Activated T-cell treated with anti-CD3 and anti-CD28 coated beads, Interleukin-2, amount 50 U/mL, for 72 hours (primary cell): Measurements from ENCODE around the gene IRAK3. TPM values are rescaled to one million over a fixed set of nuclear protein-coding genes. Genes with fewer than 3 reads are reported as not detected.

Experiments used
- ATAC-seq, 2 donors: fragments of 150-1000 bp; cut with Tn5 transposase; replicated peaks in 1 of 2; 2 replicates each; pipeline ENCODE4 v1.10.0; 2021; ENCODE audit warnings: moderate library complexity in 2 of 2, mild to moderate bottlenecking in 1 of 2
- DNase-seq, 2 donors: peaks; one replicate each; pipeline ENCODE4 v3.0.0; 2021 to 2022; ENCODE audit warnings: mixed read lengths in 1 of 2
- H3K27ac Mint-ChIP-seq: one replicate; pipeline ENCODE4 v1.8.0; 2022; ENCODE audit warnings: mild to moderate bottlenecking, moderate library complexity, mixed read lengths
- H3K27me3 Mint-ChIP-seq: one replicate; pipeline ENCODE4 v1.8.0; 2022; ENCODE audit warnings: low read depth, mixed read lengths
- H3K36me3 Mint-ChIP-seq, 2 donors: one replicate each; pipeline ENCODE4 v1.8.0; 2022; ENCODE audit warnings: mixed read lengths in 2 of 2, mild to moderate bottlenecking in 1 of 2; ENCODE audit not compliant: insufficient read depth in 2 of 2
- H3K4me1 Mint-ChIP-seq: one replicate; pipeline ENCODE4 v1.8.0; 2022; ENCODE audit warnings: low read depth, mixed read lengths
- H3K4me3 Mint-ChIP-seq, 2 donors: one replicate each; pipeline ENCODE4 v1.8.0; 2022; ENCODE audit warnings: mild to moderate bottlenecking in 2 of 2, mixed read lengths in 2 of 2, moderate library complexity in 2 of 2
- H3K9me3 Mint-ChIP-seq, 2 donors: one replicate each; pipeline ENCODE4 v1.8.0; 2022; ENCODE audit warnings: mixed read lengths in 2 of 2
- total RNA-seq, 2 donors: library from RNA; stranded (reverse); gene quantifications; one replicate each; pipeline ENCODE4 v1.2.3, GENCODE V29; 2022

Gene IRAK3
- total RNA-seq, 2 donors from 2014 or later = 1.2 to 1.3 TPM

- ATAC-seq (no peak), DNase-seq (no peak)
- Mint-ChIP-seq H3K27me3 (peaks cover 14% of the 10 kb centered on the region), H3K27ac (no peak overlapping the region), H3K36me3 (no peaks in the 10 kb centered on the region), H3K4me1 (peaks cover 12% of the 10 kb centered on the region), H3K9me3 (no peaks in the 10 kb centered on the region), H3K4me3 (no peak overlapping the region)
Measured at GRCh38 chr12:66237505-66238175, 48.6 kb downstream of the IRAK3 start.

- peaks cover 8% of the 10 kb centered on the region for H3K4me1 Mint-ChIP-seq
- H3K4me3 Mint-ChIP-seq = no peak overlapping the region
- no peak overlapping the region for H3K27ac Mint-ChIP-seq
- no peaks in the 10 kb centered on the region for H3K9me3 Mint-ChIP-seq
- no peaks in the 10 kb centered on the region for H3K36me3 Mint-ChIP-seq
- ATAC-seq (no peak), DNase-seq (no peak)
- H3K27me3 Mint-ChIP-seq = peaks cover 9% of the 10 kb centered on the region
Measured at GRCh38 chr12:66239295-66239694, 50.3 kb downstream of the IRAK3 start.

GRCh38 chr12:66240096-66240820 lies 51.2 kb downstream of the IRAK3 start:
- H3K4me1 Mint-ChIP-seq = peaks cover 5% of the 10 kb centered on the region
- H3K4me3 Mint-ChIP-seq = no peak overlapping the region
- no peak overlapping the region for H3K27ac Mint-ChIP-seq
- H3K36me3 Mint-ChIP-seq = no peaks in the 10 kb centered on the region
- H3K27me3 Mint-ChIP-seq = peaks cover 9% of the 10 kb centered on the region
- no peaks in the 10 kb centered on the region for H3K9me3 Mint-ChIP-seq
- ATAC-seq = no peak
- no peak for DNase-seq

GRCh38 chr12:66241061-66242043 lies 52.3 kb downstream of the IRAK3 start:
- ATAC-seq (no peak), DNase-seq (no peak)
- Mint-ChIP-seq H3K27ac (no peak overlapping the region), H3K36me3 (no peaks in the 10 kb centered on the region), H3K4me1 (no peaks in the 10 kb centered on the region), H3K4me3 (no peak overlapping the region), H3K9me3 (no peaks in the 10 kb centered on the region), H3K27me3 (peaks cover 9% of the 10 kb centered on the region)

- no peaks in the 10 kb centered on the region for H3K9me3 Mint-ChIP-seq
- H3K4me1 Mint-ChIP-seq = no peaks in the 10 kb centered on the region
- DNase-seq = no peak
- no peak for ATAC-seq
- H3K36me3 Mint-ChIP-seq = no peaks in the 10 kb centered on the region
- H3K27me3 Mint-ChIP-seq = peaks cover 1% of the 10 kb centered on the region
- no peak overlapping the region for H3K27ac Mint-ChIP-seq
- H3K4me3 Mint-ChIP-seq = no peak overlapping the region
Measured at GRCh38 chr12:66242311-66242710, 53.3 kb downstream of the IRAK3 start.

- Mint-ChIP-seq H3K36me3 (no peaks in the 10 kb centered on the region), H3K4me1 (no peaks in the 10 kb centered on the region), H3K9me3 (no peaks in the 10 kb centered on the region), H3K4me3 (no peak overlapping the region), H3K27ac (no peak overlapping the region), H3K27me3 (no peaks in the 10 kb centered on the region)
- no peak for DNase-seq
- no peak for ATAC-seq
Measured at GRCh38 chr12:66243911-66244310, 54.9 kb downstream of the IRAK3 start.

GRCh38 chr12:66244446-66244845 lies 55.4 kb downstream of the IRAK3 start:
- H3K4me1 Mint-ChIP-seq = no peaks in the 10 kb centered on the region
- no peaks in the 10 kb centered on the region for H3K9me3 Mint-ChIP-seq
- no peak overlapping the region for H3K27ac Mint-ChIP-seq
- no peak overlapping the region for H3K4me3 Mint-ChIP-seq
- DNase-seq (no peak), ATAC-seq (no peak)
- no peaks in the 10 kb centered on the region for H3K27me3 Mint-ChIP-seq
- no peaks in the 10 kb centered on the region for H3K36me3 Mint-ChIP-seq

- H3K36me3 Mint-ChIP-seq = no peaks in the 10 kb centered on the region
- H3K27me3 Mint-ChIP-seq = no peaks in the 10 kb centered on the region
- no peak for DNase-seq
- H3K27ac Mint-ChIP-seq = no peak overlapping the region
- no peak for ATAC-seq
- no peak overlapping the region for H3K4me3 Mint-ChIP-seq
- no peaks in the 10 kb centered on the region for H3K9me3 Mint-ChIP-seq
- no peaks in the 10 kb centered on the region for H3K4me1 Mint-ChIP-seq
Measured at GRCh38 chr12:66247741-66248140, 58.7 kb downstream of the IRAK3 start.

GRCh38 chr12:66251049-66251448 lies 62.0 kb downstream of the IRAK3 start:
- Mint-ChIP-seq H3K27ac (no peak overlapping the region), H3K9me3 (no peaks in the 10 kb centered on the region), H3K36me3 (no peaks in the 10 kb centered on the region), H3K4me1 (no peaks in the 10 kb centered on the region), H3K27me3 (no peaks in the 10 kb centered on the region), H3K4me3 (no peak overlapping the region)
- ATAC-seq (peak in 1 of 2 donors; percentile 63), DNase-seq (no peak)

- no peak for ATAC-seq
- DNase-seq = no peak
- no peak overlapping the region for H3K27ac Mint-ChIP-seq
- H3K4me1 Mint-ChIP-seq = no peaks in the 10 kb centered on the region
- no peaks in the 10 kb centered on the region for H3K27me3 Mint-ChIP-seq
- H3K4me3 Mint-ChIP-seq = no peak overlapping the region
- H3K9me3 Mint-ChIP-seq = no peaks in the 10 kb centered on the region
- H3K36me3 Mint-ChIP-seq = no peaks in the 10 kb centered on the region
Measured at GRCh38 chr12:66252771-66253170, 63.8 kb downstream of the IRAK3 start.

GRCh38 chr12:66255737-66256136 lies 66.7 kb downstream of the IRAK3 start:
- no peaks in the 10 kb centered on the region for H3K4me1 Mint-ChIP-seq
- ATAC-seq = no peak
- no peaks in the 10 kb centered on the region for H3K36me3 Mint-ChIP-seq
- H3K9me3 Mint-ChIP-seq = no peaks in the 10 kb centered on the region
- H3K27ac Mint-ChIP-seq = no peak overlapping the region
- H3K4me3 Mint-ChIP-seq = no peak overlapping the region
- no peak for DNase-seq
- H3K27me3 Mint-ChIP-seq = no peaks in the 10 kb centered on the region

- ATAC-seq (no peak), DNase-seq (no peak)
- H3K27me3 Mint-ChIP-seq = no peaks in the 10 kb centered on the region
- H3K4me1 Mint-ChIP-seq = no peaks in the 10 kb centered on the region
- H3K36me3 Mint-ChIP-seq = no peaks in the 10 kb centered on the region
- no peak overlapping the region for H3K4me3 Mint-ChIP-seq
- no peak overlapping the region for H3K27ac Mint-ChIP-seq
- no peaks in the 10 kb centered on the region for H3K9me3 Mint-ChIP-seq
Measured at GRCh38 chr12:66258011-66258410, 69.0 kb downstream of the IRAK3 start.

- DNase-seq (no peak), ATAC-seq (no peak)
- peak overlapping the region; percentile 31 for H3K27ac Mint-ChIP-seq
- H3K36me3 Mint-ChIP-seq = no peaks in the 10 kb centered on the region
- no peaks in the 10 kb centered on the region for H3K27me3 Mint-ChIP-seq
- no peak overlapping the region for H3K4me3 Mint-ChIP-seq
- H3K9me3 Mint-ChIP-seq = no peaks in the 10 kb centered on the region
- no peaks in the 10 kb centered on the region for H3K4me1 Mint-ChIP-seq
Measured at GRCh38 chr12:66262737-66263136, 73.7 kb downstream of the IRAK3 start.
